ENCODE data around the gene EHD3. TPM values are rescaled to one million over a fixed set of nuclear protein-coding genes. Genes with fewer than 3 reads are reported as not detected.

The EHD3 gene
- total and polyA plus RNA-seq, 2 of the 13 experiments (the other 11 are each of a cell fraction or from before 2014, with no cell fraction given) = 0.20 to 0.69 TPM

GRCh38 chr2:31202041-31202440, 31.9 kb upstream of the EHD3 start:
- FAIRE-seq (no peak), ATAC-seq (no peak), DNase-seq (ENCODE audit: low spot score) (no peak)
- Histone ChIP-seq H3K4me2 (ENCODE audit: low read depth, low read length) (no peak overlapping the region), H3K27ac (ENCODE audit: extremely low read length, insufficient read depth, low read length) (no peak overlapping the region), H3K4me3 (replicated peaks in 1 of 3; ENCODE audit: insufficient read depth in 1 of 3, low read depth in 2 of 3, low read length in 3 of 3) (no peak overlapping the region), H3K27me3 (ENCODE audit: control insufficient read depth in 1 of 2, insufficient read depth in 2 of 2, low read length in 2 of 2) (peaks cover 0 to 15% of the 10 kb centered on the region in 2 experiments; a peak in 2 of 5 replicates), H2AFZ (ENCODE audit: low read length) (no peak overlapping the region), H3K9me3 (ENCODE audit: low read length) (no peaks in the 10 kb centered on the region), H3K36me3 (replicated peaks in 1 of 2; ENCODE audit: control insufficient read depth in 1 of 2, insufficient read depth in 2 of 2, low read length in 2 of 2) (no peaks in the 10 kb centered on the region), H3K9ac (ENCODE audit: insufficient read depth, low read depth, low read length) (no peak overlapping the region), H3K4me1 (ENCODE audit: insufficient read depth, low read length) (no peaks in the 10 kb centered on the region), H4K20me1 (ENCODE audit: insufficient read depth, low read length) (no peaks in the 10 kb centered on the region), H3K79me2 (ENCODE audit: insufficient read depth, low read length) (no peaks in the 10 kb centered on the region)
- ChIA-PET POLR2A (no interaction called here), CTCF (ENCODE audit: low intra/inter-chr PET ratio, low total read pairs) (no interaction called here)
- BruUV-seq (replicated peaks) = no TSS peak
- intact Hi-C loops (cut with micrococcal nuclease; ENCODE audit: unreplicated experiment) = no loop called here
- WGBS (ENCODE audit: low lambda C conversion rate) = 25% methylated on average over 5 of the region's 5 CpGs
- in situ Hi-C loops (cut with HindIII; ENCODE audit: extremely low pct_ligation_motif_present, low pct_unique_long_range_greater_than_20kb) = no loop called here
- TF ChIP-seq, protein P1, sequence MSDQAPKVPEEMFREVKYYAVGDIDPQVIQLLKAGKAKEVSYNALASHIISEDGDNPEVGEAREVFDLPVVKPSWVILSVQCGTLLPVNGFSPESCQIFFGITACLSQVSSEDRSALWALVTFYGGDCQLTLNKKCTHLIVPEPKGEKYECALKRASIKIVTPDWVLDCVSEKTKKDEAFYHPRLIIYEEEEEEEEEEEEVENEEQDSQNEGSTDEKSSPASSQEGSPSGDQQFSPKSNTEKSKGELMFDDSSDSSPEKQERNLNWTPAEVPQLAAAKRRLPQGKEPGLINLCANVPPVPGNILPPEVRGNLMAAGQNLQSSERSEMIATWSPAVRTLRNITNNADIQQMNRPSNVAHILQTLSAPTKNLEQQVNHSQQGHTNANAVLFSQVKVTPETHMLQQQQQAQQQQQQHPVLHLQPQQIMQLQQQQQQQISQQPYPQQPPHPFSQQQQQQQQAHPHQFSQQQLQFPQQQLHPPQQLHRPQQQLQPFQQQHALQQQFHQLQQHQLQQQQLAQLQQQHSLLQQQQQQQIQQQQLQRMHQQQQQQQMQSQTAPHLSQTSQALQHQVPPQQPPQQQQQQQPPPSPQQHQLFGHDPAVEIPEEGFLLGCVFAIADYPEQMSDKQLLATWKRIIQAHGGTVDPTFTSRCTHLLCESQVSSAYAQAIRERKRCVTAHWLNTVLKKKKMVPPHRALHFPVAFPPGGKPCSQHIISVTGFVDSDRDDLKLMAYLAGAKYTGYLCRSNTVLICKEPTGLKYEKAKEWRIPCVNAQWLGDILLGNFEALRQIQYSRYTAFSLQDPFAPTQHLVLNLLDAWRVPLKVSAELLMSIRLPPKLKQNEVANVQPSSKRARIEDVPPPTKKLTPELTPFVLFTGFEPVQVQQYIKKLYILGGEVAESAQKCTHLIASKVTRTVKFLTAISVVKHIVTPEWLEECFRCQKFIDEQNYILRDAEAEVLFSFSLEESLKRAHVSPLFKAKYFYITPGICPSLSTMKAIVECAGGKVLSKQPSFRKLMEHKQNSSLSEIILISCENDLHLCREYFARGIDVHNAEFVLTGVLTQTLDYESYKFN (CRISPR knock-in tag; conservative IDR thresholded peaks at IDR 0.05) = no peak
- TF ChIP-seq SRF (IDR thresholded peaks at IDR 0.05; ENCODE audit: low read depth, low read length) (no peak), ZNF136 (CRISPR knock-in tag; IDR thresholded peaks at IDR 0.05; ENCODE audit: low read depth) (no peak), HMGXB4 (CRISPR knock-in tag; IDR thresholded peaks at IDR 0.05; ENCODE audit: borderline replicate concordance in 1 of 2, low read depth in 1 of 2) (no peak), CTCF (CRISPR knock-in tag; IDR thresholded peaks at IDR 0.05) (no peak), ZNF7 (CRISPR knock-in tag; IDR thresholded peaks at IDR 0.05) (no peak), FOXP1 (IDR thresholded peaks at IDR 0.05) (no peak), FOXP1 (CRISPR knock-in tag; IDR thresholded peaks at IDR 0.05) (no peak), HMGA1 (CRISPR knock-in tag; conservative IDR thresholded peaks at IDR 0.05) (no peak), BORCS8-MEF2B (CRISPR knock-in tag; IDR thresholded peaks at IDR 0.05) (no peak), RCOR2 (CRISPR knock-in tag; IDR thresholded peaks at IDR 0.05) (no peak), ZNF33B (CRISPR knock-in tag; IDR thresholded peaks at IDR 0.05) (no peak)
- TF ChIP-seq, protein P2, sequence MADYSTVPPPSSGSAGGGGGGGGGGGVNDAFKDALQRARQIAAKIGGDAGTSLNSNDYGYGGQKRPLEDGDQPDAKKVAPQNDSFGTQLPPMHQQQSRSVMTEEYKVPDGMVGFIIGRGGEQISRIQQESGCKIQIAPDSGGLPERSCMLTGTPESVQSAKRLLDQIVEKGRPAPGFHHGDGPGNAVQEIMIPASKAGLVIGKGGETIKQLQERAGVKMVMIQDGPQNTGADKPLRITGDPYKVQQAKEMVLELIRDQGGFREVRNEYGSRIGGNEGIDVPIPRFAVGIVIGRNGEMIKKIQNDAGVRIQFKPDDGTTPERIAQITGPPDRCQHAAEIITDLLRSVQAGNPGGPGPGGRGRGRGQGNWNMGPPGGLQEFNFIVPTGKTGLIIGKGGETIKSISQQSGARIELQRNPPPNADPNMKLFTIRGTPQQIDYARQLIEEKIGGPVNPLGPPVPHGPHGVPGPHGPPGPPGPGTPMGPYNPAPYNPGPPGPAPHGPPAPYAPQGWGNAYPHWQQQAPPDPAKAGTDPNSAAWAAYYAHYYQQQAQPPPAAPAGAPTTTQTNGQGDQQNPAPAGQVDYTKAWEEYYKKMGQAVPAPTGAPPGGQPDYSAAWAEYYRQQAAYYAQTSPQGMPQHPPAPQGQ (CRISPR knock-in tag; IDR thresholded peaks at IDR 0.05; ENCODE audit: borderline replicate concordance) = no peak

Measured in HepG2 (cell line).